Spinal cord (tissue), 10 donors: ENCODE data around the gene USP43. TPM values are rescaled to one million over a fixed set of nuclear protein-coding genes. Genes with fewer than 3 reads are reported as not detected.

Experiments
- DNase-seq, 6 donors: peaks; one replicate each; pipeline versions ENCODE4 v3.0.0 to v3.0.0-alpha.2; 2013 to 2015; ENCODE audit warnings: low spot score in 6 of 6, low read depth in 4 of 6
- H3K27ac ChIP-seq: one replicate; pipeline ENCODE4 v1.5.1; 2013; ENCODE audit warnings: low read depth, low read length, control low read depth
- H3K27me3 ChIP-seq: one replicate; pipeline ENCODE4 v1.6.1; 2013; ENCODE audit warnings: low read length; ENCODE audit not compliant: control insufficient read depth, insufficient read depth
- H3K36me3 ChIP-seq: one replicate; pipeline ENCODE4 v1.6.1; 2013; ENCODE audit warnings: low read length; ENCODE audit not compliant: control insufficient read depth, insufficient read depth
- H3K4me1 ChIP-seq: one replicate; pipeline ENCODE4 v1.6.1; 2013; ENCODE audit warnings: low read length; ENCODE audit not compliant: control insufficient read depth, insufficient read depth
- H3K4me3 ChIP-seq: one replicate; pipeline ENCODE4 v1.5.1; 2013; ENCODE audit warnings: low read depth, low read length, control low read depth
- H3K9me3 ChIP-seq: one replicate; pipeline ENCODE4 v1.6.1; 2013; ENCODE audit warnings: low read length; ENCODE audit not compliant: control insufficient read depth, insufficient read depth
- WGBS: methylation state at CpG from one replicate; pipeline ENCODE4 v1.1.5; 2013; ENCODE audit warnings: missing lambda C conversion rate; ENCODE audit not compliant: insufficient coverage; 5-methylcytosine and 5-hydroxymethylcytosine counted together
- polyA plus RNA-seq, 2 donors: library from polyadenylated mRNA; unstranded; fragments of 120-200 nt; gene quantifications; one replicate each; pipeline ENCODE4 v1.2.1, GENCODE V29; 2013; ENCODE audit not compliant: insufficient read length in 2 of 2
- total RNA-seq, 2 donors: library from RNA; depleted of rRNA in 1 of 2; stranded (reverse); fragments of 120-200 nt in 1 of 2; fragments of >200 nt in 1 of 2; gene quantifications; one replicate each; pipeline versions ENCODE4 v1.2.3 to v1.2.4, GENCODE V29; 2013 to 2014
- donor health status: healthy.

The USP43 gene
- total and polyA plus RNA-seq, 4 donors = 1.4 to 6.5 (median 4.9) TPM

DNA sequence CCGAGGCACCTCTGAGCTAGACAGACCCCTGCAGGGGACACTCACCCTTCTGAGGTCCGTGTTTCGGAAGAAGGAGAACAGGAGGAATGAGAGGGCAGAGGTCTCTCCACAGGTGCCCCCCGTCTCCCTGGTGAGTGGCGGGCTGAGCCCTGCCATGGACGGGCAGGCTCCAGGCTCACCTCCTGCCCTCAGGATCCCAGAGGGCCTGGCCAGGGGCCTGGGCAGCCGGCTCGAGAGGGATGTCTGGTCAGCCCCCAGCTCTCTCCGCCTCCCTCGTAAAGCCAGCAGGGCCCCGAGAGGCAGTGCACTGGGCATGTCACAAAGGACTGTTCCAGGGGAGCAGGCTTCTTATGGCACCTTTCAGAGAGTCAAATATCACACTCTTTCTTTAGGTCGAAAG is 83.2 kb downstream of the USP43 start:
- H3K4me1 ChIP-seq = peaks cover 33% of the 10 kb centered on the region
- no peaks in the 10 kb centered on the region for H3K27me3 ChIP-seq
- H3K27ac ChIP-seq = no peak overlapping the region
- peaks cover 9% of the 10 kb centered on the region for H3K36me3 ChIP-seq
- 62% methylated on average over 10 of the region's 12 CpGs for WGBS
- DNase-seq = no peak
- peaks cover 1% of the 10 kb centered on the region for H3K9me3 ChIP-seq
- no peak overlapping the region for H3K4me3 ChIP-seq

GRCh38 chr17:9729034-9729650 is 83.8 kb downstream of the USP43 start:
- peaks cover 9% of the 10 kb centered on the region for H3K36me3 ChIP-seq
- no peaks in the 10 kb centered on the region for H3K27me3 ChIP-seq
- DNase-seq = peak in 4 of 6 donors; percentile 10 to 91 (median 68)
- no peak overlapping the region for H3K4me3 ChIP-seq
- H3K27ac ChIP-seq = no peak overlapping the region
- peaks cover 1% of the 10 kb centered on the region for H3K9me3 ChIP-seq
- no CpG with 5 or more reads among the region's 2 CpGs for WGBS
- peaks cover 30% of the 10 kb centered on the region for H3K4me1 ChIP-seq

DNA sequence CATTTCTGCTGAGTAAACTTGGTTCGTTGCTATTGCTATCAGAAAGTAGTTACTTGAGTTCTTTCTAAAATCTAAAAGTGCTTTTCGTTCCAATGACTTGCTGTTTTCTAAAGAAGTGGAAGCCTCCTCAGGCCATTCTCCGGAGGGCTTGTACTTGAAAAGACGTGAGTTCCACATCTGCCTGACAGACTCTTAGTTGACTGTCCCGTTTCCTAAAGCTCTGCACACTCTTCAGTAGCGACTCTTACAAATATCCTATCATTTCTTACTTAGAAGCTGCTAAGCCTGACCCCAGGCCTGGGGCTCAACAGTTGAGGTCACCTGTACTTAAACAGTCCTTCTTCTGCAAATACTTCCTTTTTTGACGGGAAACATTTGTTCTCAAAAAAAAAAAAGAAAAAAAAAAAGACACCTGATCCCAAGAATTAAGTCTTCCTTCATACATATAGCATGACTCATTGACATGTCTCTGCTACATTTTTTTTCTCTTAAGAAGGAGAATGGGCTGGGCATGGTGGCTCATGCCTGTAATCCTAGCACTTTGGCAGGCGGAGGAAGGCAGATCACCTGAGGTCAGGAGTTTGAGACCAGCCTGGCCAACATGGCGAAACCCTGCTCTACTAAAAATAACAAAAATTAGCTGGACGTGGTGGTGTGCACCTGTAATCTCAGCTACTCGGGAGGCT is 84.6 kb downstream of the USP43 start:
- Histone ChIP-seq H3K9me3 (peaks cover 1% of the 10 kb centered on the region), H3K36me3 (peaks cover 9% of the 10 kb centered on the region), H3K4me1 (peaks cover 27% of the 10 kb centered on the region), H3K27ac (no peak overlapping the region), H3K4me3 (no peak overlapping the region), H3K27me3 (no peaks in the 10 kb centered on the region)
- DNase-seq = no peak
- 92% methylated on average over 10 of the region's 11 CpGs for WGBS

DNA sequence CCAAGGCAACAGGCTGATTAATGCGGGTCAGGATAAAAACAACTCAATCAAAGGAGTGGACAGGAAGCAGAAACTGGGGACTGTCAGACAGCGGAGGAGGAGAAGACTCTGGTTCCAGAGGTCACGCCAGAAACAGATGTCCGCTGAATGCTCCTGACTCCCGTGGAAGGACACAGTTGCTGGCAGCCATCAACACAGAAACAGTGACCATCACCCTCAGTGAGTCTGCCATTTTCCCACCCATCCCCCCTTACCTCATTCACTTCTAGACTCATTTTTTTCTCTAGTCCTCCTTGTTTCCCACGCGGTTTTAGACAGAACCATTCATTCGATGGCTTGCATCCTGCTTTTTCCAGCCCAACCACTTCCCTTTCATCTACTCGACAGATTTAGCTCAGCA is 105.2 kb downstream of the USP43 start:
- DNase-seq = no peak
- H3K4me1 ChIP-seq = no peaks in the 10 kb centered on the region
- H3K27ac ChIP-seq = no peak overlapping the region
- 61% methylated on average over 9 of the region's 9 CpGs for WGBS
- H3K4me3 ChIP-seq = no peak overlapping the region
- H3K27me3 ChIP-seq = no peaks in the 10 kb centered on the region
- no peaks in the 10 kb centered on the region for H3K36me3 ChIP-seq
- H3K9me3 ChIP-seq = no peaks in the 10 kb centered on the region

DNA sequence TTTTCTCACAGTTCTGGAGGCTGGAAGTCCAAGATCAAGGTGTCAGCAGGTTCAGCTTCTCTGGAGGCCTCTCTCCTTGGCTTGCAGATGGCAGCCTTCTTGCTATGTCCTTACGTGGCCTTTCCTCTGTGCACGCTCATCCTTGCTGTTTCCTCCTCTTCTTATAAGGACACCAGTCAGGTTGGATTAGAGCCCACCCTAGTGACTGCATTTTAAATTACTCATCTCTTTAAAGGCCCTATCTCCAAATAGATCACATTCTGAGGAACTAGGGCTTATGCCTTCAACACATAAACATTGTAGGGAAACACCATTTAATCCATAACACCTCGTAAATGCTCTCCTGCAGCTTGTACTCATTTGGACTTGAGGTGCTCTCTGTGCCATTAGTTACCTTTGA is 109.8 kb downstream of the USP43 start:
- H3K36me3 ChIP-seq = no peaks in the 10 kb centered on the region
- no peaks in the 10 kb centered on the region for H3K9me3 ChIP-seq
- H3K4me3 ChIP-seq = no peak overlapping the region
- DNase-seq = no peak
- H3K4me1 ChIP-seq = no peaks in the 10 kb centered on the region
- H3K27ac ChIP-seq = no peak overlapping the region
- H3K27me3 ChIP-seq = no peaks in the 10 kb centered on the region
- WGBS = 96% methylated on average over 2 of the region's 3 CpGs

DNA sequence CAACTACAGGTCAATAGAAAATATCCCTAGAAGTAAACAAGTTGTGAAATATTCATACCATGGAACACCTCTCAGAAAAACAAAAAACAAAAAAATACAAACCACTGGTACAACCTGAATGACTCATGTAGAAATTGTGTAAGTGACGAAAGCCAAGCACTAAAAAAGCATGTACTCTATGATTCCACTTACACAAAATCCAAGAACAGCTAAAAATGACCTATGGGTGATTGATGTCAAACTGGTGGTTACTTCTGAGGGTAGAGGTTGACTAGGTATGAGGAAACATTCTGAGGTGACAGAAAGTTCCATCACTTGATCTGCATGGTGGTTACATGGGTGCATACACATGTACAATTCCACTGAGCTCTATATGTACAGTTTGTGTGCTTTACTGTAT is 114.9 kb downstream of the USP43 start:
- no peak overlapping the region for H3K4me3 ChIP-seq
- no peaks in the 10 kb centered on the region for H3K4me1 ChIP-seq
- no peak for DNase-seq
- no CpG with 5 or more reads among the region's 1 CpG for WGBS
- no peaks in the 10 kb centered on the region for H3K36me3 ChIP-seq
- H3K9me3 ChIP-seq = no peaks in the 10 kb centered on the region
- H3K27ac ChIP-seq = no peak overlapping the region
- H3K27me3 ChIP-seq = peaks cover 2% of the 10 kb centered on the region

DNA sequence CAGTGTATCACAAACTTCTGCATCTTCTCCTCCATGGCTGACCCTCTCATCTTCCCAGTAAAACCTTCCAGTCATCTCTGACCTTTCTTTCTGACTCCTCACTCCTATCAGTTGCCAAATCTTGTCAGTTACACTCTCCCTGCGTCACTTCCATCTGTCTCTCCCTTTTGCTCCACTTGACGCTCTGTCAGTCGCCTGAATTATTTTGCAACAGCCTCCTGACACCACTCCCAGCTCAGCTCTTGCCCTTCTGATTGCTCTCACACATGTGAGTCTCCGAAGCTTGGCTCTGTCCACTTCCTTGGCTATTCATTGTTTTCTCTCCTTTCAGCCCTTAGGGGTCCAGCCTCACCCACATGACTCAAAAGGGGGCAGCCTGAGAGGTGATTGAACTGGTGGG is 118.3 kb downstream of the USP43 start:
- DNase-seq = peak in 1 of 6 donors; percentile 22
- H3K36me3 ChIP-seq = no peaks in the 10 kb centered on the region
- H3K4me3 ChIP-seq = no peak overlapping the region
- WGBS = 60% methylated on average over 4 of the region's 4 CpGs
- H3K27me3 ChIP-seq = peaks cover 2% of the 10 kb centered on the region
- no peaks in the 10 kb centered on the region for H3K9me3 ChIP-seq
- no peaks in the 10 kb centered on the region for H3K4me1 ChIP-seq
- no peak overlapping the region for H3K27ac ChIP-seq

DNA sequence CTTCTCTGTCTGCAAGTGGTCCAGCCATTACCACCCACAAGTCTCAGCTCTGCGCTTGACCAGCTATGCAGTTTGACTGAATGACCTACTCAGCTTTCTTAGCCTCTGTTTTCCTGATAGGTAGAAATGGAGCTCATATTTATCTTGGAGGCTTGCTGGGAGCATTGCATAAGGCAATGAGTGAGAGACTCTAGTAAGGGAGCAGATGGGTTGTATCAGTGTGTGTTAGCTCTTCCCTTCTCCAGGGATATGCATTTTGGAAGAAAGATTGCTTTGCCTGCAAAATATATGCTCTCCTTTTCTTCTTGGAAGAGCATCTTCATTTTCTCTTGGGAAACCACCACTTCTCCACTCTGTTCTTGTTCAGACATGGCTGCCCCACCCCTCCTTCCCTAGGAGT is 120.0 kb downstream of the USP43 start:
- no peak overlapping the region for H3K27ac ChIP-seq
- no CpG with 5 or more reads among the region's 1 CpG for WGBS
- DNase-seq = no peak
- peaks cover 2% of the 10 kb centered on the region for H3K27me3 ChIP-seq
- H3K9me3 ChIP-seq = no peaks in the 10 kb centered on the region
- H3K4me1 ChIP-seq = no peaks in the 10 kb centered on the region
- H3K36me3 ChIP-seq = no peaks in the 10 kb centered on the region
- H3K4me3 ChIP-seq = no peak overlapping the region

DNA sequence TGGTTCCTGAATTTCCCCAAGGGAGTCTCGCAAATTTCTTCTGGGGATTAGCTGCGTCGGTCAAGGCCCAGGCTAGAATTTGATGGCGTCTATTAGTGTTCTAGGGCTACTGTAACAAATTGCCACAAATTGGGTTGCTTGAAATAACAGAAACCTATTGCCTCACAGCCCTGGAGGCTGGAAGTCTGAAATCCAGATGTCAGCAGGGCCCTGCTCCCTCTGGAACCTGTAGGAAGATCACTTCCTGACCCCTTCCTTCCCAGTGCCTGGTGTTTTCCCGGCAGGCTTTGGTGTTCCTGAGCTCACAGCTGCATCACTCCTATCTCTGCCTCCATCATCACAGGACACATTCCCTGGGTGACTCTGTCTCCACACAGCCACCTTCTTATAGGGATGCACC is 121.7 kb downstream of the USP43 start:
- H3K4me3 ChIP-seq = no peak overlapping the region
- WGBS = 97% methylated on average over 5 of the region's 5 CpGs
- H3K27me3 ChIP-seq = peaks cover 2% of the 10 kb centered on the region
- no peaks in the 10 kb centered on the region for H3K36me3 ChIP-seq
- no peak overlapping the region for H3K27ac ChIP-seq
- no peaks in the 10 kb centered on the region for H3K4me1 ChIP-seq
- no peak for DNase-seq
- H3K9me3 ChIP-seq = no peaks in the 10 kb centered on the region

- peaks cover 2% of the 10 kb centered on the region for H3K27me3 ChIP-seq
- H3K4me3 ChIP-seq = no peak overlapping the region
- WGBS = 84% methylated on average over 5 of the region's 7 CpGs
- no peak for DNase-seq
- no peaks in the 10 kb centered on the region for H3K9me3 ChIP-seq
- no peaks in the 10 kb centered on the region for H3K4me1 ChIP-seq
- no peaks in the 10 kb centered on the region for H3K36me3 ChIP-seq
- H3K27ac ChIP-seq = no peak overlapping the region
Observed at GRCh38 chr17:9767432-9767991, 122.2 kb downstream of the USP43 start.
